Neural progenitor cell (in vitro differentiated cells): ENCODE results near the gene PRKCSH.

ENCODE experiments used
- CTCF ChIP-seq: fragments of 200-600 bp; sonication (generic); IDR thresholded peaks from 2 replicates; pipeline ENCODE4 v1.5.1; 2017; ENCODE audit warnings: antibody characterized with exemption, mild to moderate bottlenecking
- EZH2 ChIP-seq: fragments of 200-600 bp; sonication (generic); IDR thresholded peaks from 2 replicates; pipeline ENCODE4 v1.6.1; 2017; ENCODE audit warnings: antibody characterized with exemption, mild to moderate bottlenecking, moderate library complexity
- EZH2phosphoT487 ChIP-seq: fragments of 200-600 bp; sonication (generic); IDR thresholded peaks from 2 replicates; pipeline ENCODE4 v1.6.1; 2017; ENCODE audit warnings: antibody characterized with exemption

- TF ChIP-seq CTCF (peak; percentile 83), EZH2phosphoT487 (no peak), EZH2 (no peak)
Observed at GRCh38 chr19:11482384-11483050, 47.1 kb downstream of the PRKCSH start.
